Amniotic stem cell (primary cell): ENCODE results near the gene MARCHF2.
A peak's percentile ranks its signal among the peaks of the same experiment; 100 is the strongest.
"Not testable (repeated sequence)": the region's sequence is repeated elsewhere in the genome, so short reads cannot be mapped to it uniquely, and the experiment has no call there.

Experiments
- DNase-seq: peaks from one replicate; lab custom pipeline; 2025; lab: John Stamatoyannopoulos, UW

MARCHF2 gene

DNA sequence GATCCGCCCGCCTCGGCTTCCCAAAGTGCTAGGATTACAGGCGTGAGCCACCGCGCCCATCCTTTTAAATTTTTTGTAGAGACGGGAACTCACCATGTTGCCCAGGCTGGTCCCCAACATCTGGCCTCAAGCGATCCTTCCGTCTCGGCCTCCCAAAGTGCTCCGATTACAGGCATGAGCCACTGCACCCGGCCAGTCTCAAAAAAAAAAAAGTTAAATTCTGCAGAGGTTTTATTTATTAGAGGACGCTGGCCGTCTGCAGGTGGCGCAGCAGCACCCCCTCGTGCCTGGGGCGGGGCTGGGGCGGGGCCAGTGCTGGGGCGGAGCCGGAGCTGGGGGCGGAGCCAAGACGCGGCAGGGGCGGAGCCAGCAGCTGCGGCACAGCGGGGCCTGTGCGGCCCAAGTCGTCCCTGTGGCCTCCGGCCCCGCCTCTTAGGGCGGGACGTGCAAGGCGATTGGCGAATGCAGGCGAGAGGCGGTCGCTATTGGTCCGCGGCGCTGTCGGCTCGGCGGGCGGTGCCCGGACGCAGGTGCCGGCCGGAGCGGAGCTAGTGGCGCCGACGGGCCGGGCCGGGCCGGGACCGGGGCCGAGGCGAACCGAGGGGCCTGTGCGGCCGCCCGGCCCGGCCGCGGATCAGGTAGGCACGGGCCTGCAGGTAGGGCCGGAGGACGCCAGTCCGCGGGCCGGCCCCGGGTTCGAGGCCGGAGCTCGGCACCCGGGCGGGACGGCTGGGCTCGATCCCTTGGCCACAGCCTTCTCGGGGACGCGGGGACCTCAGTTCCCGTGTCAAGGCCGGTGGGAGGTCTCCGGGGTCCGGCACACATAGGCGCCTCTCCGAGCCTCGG, at the start of gene MARCHF2:
MARCHF2 (plus strand) TSS at position 523 of the 846 bp plus-strand sequence. CDS start 8,536 bp downstream, outside the sequence.
- DNase-seq = peak; percentile 89

DNA sequence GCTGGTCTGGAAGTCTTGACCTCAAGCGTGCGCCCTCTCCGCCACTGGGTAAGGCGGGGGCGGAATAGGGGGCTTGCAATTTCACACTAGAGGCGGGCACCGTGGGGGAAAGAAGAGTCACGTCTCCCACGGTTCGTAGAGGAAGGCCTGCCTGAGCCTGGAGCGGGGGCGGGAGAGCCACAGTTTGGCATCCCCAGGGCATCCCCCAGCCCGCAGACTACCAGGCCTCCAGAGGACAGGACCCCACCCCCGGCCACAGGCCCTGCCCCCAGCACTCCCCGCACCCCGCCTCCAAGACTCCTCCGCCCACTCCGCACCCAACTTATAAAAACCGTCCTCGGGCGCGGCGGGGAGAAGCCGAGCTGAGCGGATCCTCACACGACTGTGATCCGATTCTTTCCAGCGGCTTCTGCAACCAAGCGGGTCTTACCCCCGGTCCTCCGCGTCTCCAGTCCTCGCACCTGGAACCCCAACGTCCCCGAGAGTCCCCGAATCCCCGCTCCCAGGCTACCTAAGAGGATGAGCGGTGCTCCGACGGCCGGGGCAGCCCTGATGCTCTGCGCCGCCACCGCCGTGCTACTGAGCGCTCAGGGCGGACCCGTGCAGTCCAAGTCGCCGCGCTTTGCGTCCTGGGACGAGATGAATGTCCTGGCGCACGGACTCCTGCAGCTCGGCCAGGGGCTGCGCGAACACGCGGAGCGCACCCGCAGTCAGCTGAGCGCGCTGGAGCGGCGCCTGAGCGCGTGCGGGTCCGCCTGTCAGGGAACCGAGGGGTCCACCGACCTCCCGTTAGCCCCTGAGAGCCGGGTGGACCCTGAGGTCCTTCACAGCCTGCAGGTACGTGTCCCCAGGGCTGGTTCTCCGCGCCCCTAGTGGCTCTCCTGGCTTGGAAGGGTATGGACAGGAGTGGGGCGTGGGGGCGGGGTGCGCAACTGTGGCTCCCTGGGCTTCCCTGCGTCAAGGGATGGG, 49.0 kb upstream of the MARCHF2 start, which contains the start of gene ANGPTL4:
ANGPTL4 (plus strand) TSS at position 353 of the 969 bp plus-strand sequence; CDS start at position 520, 167 bp downstream.
- DNase-seq = no peak

DNA sequence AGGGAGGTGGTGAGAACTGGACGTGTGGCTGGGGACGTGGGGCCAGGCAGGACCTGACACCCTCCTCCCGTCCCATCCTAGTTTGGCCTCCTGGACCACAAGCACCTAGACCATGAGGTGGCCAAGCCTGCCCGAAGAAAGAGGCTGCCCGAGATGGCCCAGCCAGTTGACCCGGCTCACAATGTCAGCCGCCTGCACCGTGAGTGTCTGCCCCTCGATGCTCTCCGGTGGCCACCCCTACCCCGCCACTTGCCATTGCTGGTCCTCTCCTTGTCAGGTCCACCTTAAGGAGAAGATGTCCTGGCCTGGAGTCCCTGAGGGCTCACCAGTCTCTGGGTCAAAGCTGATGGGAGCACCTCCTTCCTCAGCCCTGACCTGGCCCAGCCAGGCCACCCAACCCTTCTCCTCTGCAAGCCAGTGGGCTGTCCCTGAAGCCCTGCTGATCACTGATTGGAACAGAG, 47.0 kb upstream of the MARCHF2 start:
- no peak for DNase-seq

- DNase-seq = no peak
Measured at GRCh38 chr19:8366961-8367326, 46.2 kb upstream of the MARCHF2 start.

DNA sequence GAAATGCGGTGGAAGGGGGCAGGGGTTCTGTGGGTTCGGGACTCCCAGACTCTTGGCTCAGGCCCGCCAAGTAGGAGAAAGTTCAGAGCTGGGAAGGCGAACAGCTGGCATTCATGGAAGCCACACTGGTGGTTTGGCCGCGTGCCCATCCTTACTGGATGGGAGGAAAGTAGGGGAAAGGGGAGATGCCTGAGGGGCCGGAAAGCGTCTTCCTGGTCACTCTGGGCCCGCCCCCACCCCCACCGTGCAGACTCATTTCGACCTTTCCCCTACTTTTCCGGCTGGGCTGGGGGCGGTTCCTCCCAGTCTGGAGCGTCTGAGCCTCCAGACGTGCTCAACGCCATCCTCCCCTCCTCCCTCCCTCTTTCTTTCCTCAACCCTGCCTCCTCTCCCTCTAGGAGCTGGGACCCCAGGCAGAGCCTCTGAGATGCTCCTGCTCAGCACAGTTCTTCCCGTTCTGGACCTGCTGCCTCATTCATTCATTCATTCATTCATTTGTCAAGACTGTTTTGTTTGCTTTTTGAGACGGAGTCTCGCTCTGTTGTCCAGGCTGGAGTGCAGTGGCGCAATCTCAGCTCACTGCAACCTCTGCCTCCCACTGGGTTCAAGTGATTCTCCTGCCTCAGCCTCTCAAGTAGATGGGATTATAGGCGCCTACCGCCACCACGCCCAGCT, 45.6 kb upstream of the MARCHF2 start:
- DNase-seq = peak; percentile 86

DNA sequence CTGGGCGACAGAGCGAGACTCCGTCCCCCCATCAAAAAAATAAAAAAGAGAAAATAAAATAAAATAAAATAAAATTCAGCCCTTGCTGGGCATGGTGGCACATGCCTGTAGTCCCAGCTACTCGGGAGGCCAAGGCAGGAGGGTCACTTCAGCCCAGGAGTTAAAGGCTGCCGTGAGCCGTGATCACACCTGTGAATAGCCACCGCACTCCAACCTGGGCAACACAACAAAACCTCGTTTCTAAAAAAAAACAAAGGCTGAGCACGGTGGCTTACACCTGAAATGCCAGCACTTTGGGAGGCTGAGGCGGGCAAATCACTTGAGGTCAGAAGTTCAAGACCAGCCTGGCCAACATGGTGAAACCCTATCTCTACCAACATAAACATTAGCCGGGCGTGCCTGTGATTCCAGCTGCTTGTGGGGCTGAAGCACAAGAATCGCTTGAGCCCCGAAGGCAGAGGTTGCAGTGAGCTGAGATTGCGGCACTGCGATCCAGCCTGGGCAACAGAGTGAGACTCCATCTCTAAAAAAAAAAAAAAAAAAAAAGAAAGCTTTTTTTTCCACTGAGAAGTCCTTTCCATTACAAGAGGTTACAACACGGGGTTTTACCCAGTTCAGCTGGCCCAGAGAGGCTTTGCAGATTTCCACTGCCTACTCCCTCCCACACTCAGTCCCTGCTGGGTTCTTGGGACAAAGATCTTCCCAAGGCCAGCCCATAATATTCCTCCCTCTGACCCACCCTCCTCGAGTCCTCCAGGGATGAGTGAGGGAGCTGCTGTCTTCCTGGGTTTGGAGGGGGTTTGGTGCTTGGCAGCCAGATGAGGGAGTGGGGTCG, 42.7 kb upstream of the MARCHF2 start:
- no peak for DNase-seq

DNA sequence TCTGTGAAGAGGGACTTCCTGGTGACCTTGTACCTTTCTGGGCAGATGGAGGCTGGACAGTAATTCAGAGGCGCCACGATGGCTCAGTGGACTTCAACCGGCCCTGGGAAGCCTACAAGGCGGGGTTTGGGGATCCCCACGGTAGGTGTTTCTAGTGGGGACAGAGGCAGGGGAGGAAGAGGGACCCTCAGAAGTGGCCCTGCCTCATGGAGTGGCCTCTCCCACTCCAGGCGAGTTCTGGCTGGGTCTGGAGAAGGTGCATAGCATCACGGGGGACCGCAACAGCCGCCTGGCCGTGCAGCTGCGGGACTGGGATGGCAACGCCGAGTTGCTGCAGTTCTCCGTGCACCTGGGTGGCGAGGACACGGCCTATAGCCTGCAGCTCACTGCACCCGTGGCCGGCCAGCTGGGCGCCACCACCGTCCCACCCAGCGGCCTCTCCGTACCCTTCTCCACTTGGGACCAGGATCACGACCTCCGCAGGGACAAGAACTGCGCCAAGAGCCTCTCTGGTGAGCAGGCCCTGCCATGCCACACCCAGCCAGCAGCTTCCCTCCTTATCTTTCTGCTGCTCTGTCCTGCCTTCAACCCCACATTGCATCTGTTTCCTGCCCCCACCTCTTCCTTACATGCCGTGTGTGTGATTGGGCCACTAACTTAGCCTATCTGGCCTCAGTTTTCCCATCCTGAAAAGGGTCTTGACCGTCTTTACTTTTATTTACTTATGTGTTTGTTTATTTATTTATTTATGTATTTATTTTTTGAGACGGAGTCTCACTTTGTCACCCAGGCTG, 41.9 kb upstream of the MARCHF2 start:
- no peak for DNase-seq

DNA sequence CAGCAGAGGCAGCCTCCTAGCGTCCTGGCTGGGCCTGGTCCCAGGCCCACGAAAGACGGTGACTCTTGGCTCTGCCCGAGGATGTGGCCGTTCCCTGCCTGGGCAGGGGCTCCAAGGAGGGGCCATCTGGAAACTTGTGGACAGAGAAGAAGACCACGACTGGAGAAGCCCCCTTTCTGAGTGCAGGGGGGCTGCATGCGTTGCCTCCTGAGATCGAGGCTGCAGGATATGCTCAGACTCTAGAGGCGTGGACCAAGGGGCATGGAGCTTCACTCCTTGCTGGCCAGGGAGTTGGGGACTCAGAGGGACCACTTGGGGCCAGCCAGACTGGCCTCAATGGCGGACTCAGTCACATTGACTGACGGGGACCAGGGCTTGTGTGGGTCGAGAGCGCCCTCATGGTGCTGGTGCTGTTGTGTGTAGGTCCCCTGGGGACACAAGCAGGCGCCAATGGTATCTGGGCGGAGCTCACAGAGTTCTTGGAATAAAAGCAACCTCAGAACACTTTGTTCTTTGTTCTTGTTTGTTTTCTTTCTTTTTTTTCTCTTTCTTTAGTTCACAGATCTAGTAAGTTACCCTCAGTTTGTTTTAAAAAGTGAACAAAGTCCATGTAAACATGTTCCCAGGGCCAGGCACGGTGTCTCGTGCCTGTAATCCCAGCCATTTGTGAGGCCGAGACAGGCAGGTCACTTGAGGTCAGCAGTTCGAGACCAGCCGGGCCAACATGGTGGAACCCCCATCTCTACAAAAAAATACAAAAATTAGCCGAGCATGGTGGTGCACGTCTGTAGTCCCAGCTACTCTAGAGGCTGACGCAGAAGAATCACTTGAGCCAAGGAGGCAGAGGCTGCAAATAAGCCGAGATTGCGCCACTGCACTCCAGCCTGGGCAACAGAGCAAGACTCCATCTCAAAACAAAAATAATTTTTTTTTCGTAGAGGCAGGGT, 39.0 kb upstream of the MARCHF2 start:
- DNase-seq = no peak

DNA sequence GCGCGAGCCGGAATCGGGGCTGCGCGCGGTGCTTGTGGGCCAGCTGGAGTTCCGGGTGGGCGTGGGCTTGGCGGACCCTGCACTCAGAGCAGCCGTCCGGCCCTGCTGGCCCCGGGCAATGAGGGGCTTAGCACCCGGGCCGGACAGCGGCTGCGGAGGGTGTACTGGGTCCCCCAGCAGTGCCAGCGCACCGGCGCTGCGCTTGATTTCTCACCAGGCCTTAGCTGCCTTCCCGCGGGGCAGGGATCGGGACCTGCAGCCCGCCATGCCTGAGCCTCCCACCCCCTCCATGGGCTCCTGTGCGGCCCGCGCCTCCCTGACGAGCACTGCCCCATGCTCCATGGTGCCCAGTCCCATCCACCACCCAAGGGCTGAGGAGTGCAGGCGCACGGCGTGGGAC, 37.3 kb upstream of the MARCHF2 start:
- not testable (repeated sequence) for DNase-seq

- not testable (repeated sequence) for DNase-seq
Measured at GRCh38 chr19:8376373-8376974, 36.6 kb upstream of the MARCHF2 start.

- no peak for DNase-seq
Measured at GRCh38 chr19:8377598-8377997, 35.5 kb upstream of the MARCHF2 start.

DNA sequence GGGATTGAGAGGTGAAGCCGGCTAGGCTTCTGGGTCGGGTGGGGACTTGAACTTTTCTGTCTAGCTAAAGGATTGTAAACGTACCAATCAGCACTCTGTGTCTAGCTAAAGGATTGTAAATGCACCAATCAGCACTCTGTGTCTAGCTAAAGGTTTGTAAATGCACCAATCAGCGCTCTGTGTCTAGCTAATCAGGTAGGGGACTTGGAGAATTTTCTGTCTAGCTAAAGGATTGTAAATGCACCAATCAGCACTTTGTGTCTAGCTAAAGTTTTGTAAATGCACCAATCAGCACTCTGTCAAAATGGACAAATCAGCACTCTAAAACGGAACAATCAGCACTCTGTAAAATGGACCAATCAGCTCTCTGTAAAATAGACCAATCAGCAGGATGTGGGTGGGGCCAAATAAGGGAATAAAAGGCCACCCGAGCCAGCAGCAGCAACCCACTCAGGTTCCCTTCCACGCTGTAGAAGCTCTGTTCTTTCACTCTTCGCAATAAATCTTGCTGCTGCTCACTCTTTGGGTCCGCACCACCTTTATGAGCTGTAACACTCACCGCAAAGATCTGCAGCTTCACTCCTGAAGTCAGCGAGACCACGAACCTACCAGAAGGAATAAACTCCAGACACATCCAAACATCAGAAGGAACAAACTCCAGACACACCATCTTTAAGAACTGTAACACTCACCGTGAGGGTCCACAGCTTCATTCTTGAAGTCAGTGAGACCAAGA, 33.8 kb upstream of the MARCHF2 start:
- not testable (repeated sequence) for DNase-seq

- not testable (repeated sequence) for DNase-seq
Measured at GRCh38 chr19:8384569-8384968, 28.5 kb upstream of the MARCHF2 start.

DNA sequence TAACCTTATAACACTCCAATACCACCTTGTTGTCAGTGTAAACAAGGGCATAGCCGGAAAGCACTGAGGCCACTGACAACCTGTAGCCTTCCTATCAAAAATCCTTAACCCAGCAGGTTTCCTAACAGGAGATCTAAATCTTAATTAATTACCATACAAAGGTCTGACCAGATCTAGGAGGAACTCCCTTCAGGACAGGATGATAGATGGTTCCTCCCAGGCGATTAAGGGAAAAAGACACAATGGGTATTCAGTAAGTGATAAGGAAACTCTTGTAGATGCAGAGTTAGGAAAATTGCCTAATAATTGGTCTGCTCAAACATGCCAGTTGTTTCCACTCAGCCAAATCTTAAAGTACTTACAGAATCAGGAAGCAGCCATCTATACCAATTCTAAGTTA, 28.0 kb upstream of the MARCHF2 start:
- not testable (repeated sequence) for DNase-seq

- DNase-seq = not testable (repeated sequence)
Measured at GRCh38 chr19:8385566-8385965, 27.5 kb upstream of the MARCHF2 start.

DNA sequence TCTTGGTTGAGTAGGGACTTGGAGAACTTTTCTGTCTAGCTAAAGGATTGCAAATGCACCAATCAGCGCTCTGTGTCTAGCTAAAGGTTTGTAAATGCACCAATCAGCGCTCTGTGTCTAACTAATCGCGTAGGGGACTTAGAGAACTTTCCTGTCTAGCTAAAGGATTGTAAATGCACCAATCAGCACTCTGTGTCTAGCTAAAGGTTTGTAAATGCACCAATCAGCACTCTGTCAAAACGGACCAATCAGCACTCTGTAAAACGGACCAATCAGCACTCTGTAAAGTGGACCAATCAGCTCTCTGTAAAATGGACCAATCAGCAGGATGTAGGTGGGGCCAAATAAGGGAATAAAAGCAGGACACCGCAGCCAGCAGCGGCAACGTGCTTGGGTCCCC, 26.7 kb upstream of the MARCHF2 start:
- DNase-seq = not testable (repeated sequence)

GRCh38 chr19:8386990-8387389, 26.1 kb upstream of the MARCHF2 start:
- no peak for DNase-seq
